ENCODE data around the gene LRRC27.

LRRC27 gene

DNA sequence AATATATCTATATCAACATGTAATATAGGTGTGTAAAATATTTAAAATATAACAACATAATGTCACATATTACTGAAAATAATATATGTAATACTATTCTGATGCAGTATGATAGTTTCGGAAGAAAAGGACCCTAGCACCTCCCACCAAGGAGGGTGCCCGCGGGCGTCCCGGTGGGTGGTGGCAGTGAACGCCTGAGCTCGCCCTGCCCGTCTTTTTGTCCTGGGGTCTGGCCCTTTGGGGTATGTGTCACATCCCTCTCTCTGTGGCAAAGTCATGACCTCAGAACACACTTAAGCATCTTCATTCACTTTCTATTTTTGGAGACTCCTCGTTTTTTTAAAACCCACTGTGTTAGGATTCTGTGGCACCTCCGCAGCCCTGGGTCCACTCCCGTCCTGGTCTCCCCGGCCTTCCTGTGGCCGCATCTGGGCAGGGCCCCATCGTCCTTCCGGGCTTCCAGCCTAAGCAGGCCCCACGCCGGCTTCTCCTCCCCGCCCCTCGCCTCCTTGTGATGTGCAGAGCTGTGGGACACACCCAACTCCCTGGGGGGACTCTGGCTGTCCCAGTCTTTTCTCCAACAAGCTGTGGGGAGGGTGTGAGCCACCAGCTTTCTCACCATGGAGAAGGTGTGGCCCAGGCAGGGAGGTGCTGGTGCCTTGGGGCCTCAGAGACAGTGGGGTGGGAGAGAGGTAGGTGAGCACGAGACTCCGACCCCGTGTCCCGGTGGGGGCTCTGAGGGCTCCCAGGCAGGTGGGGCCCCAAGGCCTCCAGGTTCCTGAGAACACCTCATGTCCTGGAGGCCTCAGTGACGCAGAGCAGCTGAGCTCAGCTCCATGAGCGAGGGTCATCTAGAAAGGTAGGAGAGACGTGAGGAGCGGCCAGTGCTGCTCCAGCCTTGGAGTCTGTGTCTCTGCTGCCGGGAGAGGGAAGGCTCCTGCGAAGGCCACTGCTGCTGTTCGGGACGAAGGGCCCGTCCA, 81.5 kb downstream of the LRRC27 start:
- H2AFZ ChIP-seq (ENCODE audit: low read depth, low read length): no peak overlapping the region
- no peak overlapping the region for H3K4me2 ChIP-seq (ENCODE audit: low read length)
- H3K27ac ChIP-seq (ENCODE audit: low read length): no peak overlapping the region
- no peak overlapping the region for H3K4me3 ChIP-seq (ENCODE audit: low read length)
- H3K79me2 ChIP-seq (ENCODE audit: low read length): no peaks in the 10 kb centered on the region
- no peak for TF ChIP-seq EZH2phosphoT487 (IDR thresholded peaks at IDR 0.05; ENCODE audit: low read depth)
- TF ChIP-seq CTCF (IDR thresholded peaks at IDR 0.05; ENCODE audit: low read depth, low read length): no peak
- H3K9ac ChIP-seq (ENCODE audit: low read length): no peak overlapping the region
- H3K4me1 ChIP-seq (ENCODE audit: low read length): no peaks in the 10 kb centered on the region
- H3K9me3 ChIP-seq (ENCODE audit: insufficient read depth, low read length): no peaks in the 10 kb centered on the region
- peaks cover 3% of the 10 kb centered on the region for H3K36me3 ChIP-seq (replicated peaks; ENCODE audit: low read depth, low read length)
- no peaks in the 10 kb centered on the region for H3K27me3 ChIP-seq (ENCODE audit: low read depth, low read length)
- H4K20me1 ChIP-seq (ENCODE audit: insufficient read depth, low read length): no peaks in the 10 kb centered on the region

DNA sequence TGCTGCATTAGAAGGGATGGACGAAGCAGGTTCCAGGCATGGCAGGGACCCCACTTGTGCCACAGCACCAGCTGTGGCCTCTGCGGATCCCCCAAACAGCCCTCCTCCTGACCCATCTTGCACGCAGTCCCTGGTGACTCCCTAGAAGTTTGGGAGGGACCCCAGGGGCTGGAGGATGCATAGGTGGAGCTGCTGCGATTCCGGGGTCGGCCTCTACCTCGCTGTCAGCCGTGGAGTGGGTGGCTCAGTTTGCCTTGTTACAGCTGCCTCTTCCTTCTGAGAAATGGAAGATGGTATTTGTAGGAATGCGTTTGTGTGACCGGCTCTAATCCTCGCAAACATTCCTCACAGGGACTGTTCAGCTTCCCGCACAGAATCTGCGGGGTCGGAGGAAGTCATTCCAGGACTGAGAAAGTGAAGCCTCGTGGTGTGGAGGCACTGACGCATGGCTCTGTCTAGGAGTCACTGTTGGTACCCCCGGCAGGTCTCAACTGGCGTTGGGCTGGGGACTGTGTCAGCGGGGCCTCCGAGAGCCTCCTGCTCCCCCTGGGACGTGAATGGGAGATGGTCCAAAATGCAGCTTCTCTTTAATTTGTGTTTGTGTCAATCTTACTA, 82.5 kb downstream of the LRRC27 start:
- H3K9me3 ChIP-seq (ENCODE audit: insufficient read depth, low read length): no peaks in the 10 kb centered on the region
- no peaks in the 10 kb centered on the region for H3K4me1 ChIP-seq (ENCODE audit: low read length)
- H3K4me3 ChIP-seq (ENCODE audit: low read length): no peak overlapping the region
- H3K79me2 ChIP-seq (ENCODE audit: low read length): no peaks in the 10 kb centered on the region
- H3K27ac ChIP-seq (ENCODE audit: low read length): no peak overlapping the region
- no peaks in the 10 kb centered on the region for H4K20me1 ChIP-seq (ENCODE audit: insufficient read depth, low read length)
- H3K36me3 ChIP-seq (replicated peaks; ENCODE audit: low read depth, low read length): peaks cover 3% of the 10 kb centered on the region
- TF ChIP-seq CTCF (IDR thresholded peaks at IDR 0.05; ENCODE audit: low read depth, low read length) (no peak), EZH2phosphoT487 (IDR thresholded peaks at IDR 0.05; ENCODE audit: low read depth) (no peak)
- H3K4me2 ChIP-seq (ENCODE audit: low read length): no peak overlapping the region
- no peak overlapping the region for H2AFZ ChIP-seq (ENCODE audit: low read depth, low read length)
- no peaks in the 10 kb centered on the region for H3K27me3 ChIP-seq (ENCODE audit: low read depth, low read length)
- no peak overlapping the region for H3K9ac ChIP-seq (ENCODE audit: low read length)

- no peak overlapping the region for H3K4me2 ChIP-seq (ENCODE audit: low read length)
- no peaks in the 10 kb centered on the region for H3K79me2 ChIP-seq (ENCODE audit: low read length)
- H3K9ac ChIP-seq (ENCODE audit: low read length): no peak overlapping the region
- peaks cover 3% of the 10 kb centered on the region for H3K36me3 ChIP-seq (replicated peaks; ENCODE audit: low read depth, low read length)
- no peak overlapping the region for H2AFZ ChIP-seq (ENCODE audit: low read depth, low read length)
- no peak overlapping the region for H3K27ac ChIP-seq (ENCODE audit: low read length)
- no peak overlapping the region for H3K4me3 ChIP-seq (ENCODE audit: low read length)
- no peaks in the 10 kb centered on the region for H4K20me1 ChIP-seq (ENCODE audit: insufficient read depth, low read length)
- no peaks in the 10 kb centered on the region for H3K4me1 ChIP-seq (ENCODE audit: low read length)
- H3K9me3 ChIP-seq (ENCODE audit: insufficient read depth, low read length): no peaks in the 10 kb centered on the region
- H3K27me3 ChIP-seq (ENCODE audit: low read depth, low read length): no peaks in the 10 kb centered on the region
- TF ChIP-seq CTCF (IDR thresholded peaks at IDR 0.05; ENCODE audit: low read depth, low read length): no peak
- no peak for TF ChIP-seq EZH2phosphoT487 (IDR thresholded peaks at IDR 0.05; ENCODE audit: low read depth)
These were observed 83.3 kb downstream of the LRRC27 start for GRCh38 chr10:132415255-132415654.

DNA sequence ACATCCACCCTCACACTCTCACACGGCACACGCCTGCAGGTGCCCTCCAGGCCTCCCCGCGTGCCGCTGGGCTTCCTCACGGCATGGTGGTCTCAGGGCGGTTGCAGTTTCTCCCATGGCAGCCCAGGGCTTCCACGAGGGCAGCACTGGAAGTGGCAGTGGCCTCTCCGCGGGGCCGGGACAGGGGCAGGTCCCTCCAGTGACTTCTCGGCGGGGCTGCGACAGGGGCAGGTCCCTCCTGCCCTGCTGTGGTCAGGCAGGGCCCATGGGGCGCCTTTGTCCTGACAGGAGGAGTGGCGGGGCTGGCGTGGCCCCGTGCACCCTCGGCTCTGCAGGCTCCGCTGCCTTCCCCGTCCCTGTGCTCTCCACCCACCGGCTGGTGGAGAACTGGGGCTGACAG, 84.0 kb downstream of the LRRC27 start:
- Histone ChIP-seq H3K9me3 (ENCODE audit: insufficient read depth, low read length) (no peaks in the 10 kb centered on the region), H3K27ac (ENCODE audit: low read length) (no peak overlapping the region), H3K27me3 (ENCODE audit: low read depth, low read length) (no peaks in the 10 kb centered on the region), H3K4me1 (ENCODE audit: low read length) (peaks cover 5% of the 10 kb centered on the region), H2AFZ (ENCODE audit: low read depth, low read length) (no peak overlapping the region), H4K20me1 (ENCODE audit: insufficient read depth, low read length) (no peaks in the 10 kb centered on the region), H3K79me2 (ENCODE audit: low read length) (no peaks in the 10 kb centered on the region), H3K36me3 (replicated peaks; ENCODE audit: low read depth, low read length) (peaks cover 3% of the 10 kb centered on the region), H3K4me2 (ENCODE audit: low read length) (no peak overlapping the region), H3K9ac (ENCODE audit: low read length) (no peak overlapping the region), H3K4me3 (ENCODE audit: low read length) (no peak overlapping the region)
- TF ChIP-seq EZH2phosphoT487 (IDR thresholded peaks at IDR 0.05; ENCODE audit: low read depth) (no peak), CTCF (IDR thresholded peaks at IDR 0.05; ENCODE audit: low read depth, low read length) (no peak)

Data from OCI-LY3 (cell line).